Activated CD8-positive, alpha-beta T cell treated with anti-CD3 and anti-CD28 coated beads for 36 hours (primary cell): ENCODE data around the gene RPL10. TPM values are rescaled to one million over a fixed set of nuclear protein-coding genes. Genes with fewer than 3 reads are reported as not detected.

Experiments
- ATAC-seq: fragments of 200-7000 bp; cut with Tn5 transposase; one replicate; pipeline ENCODE4 v1.10.0; 2021; ENCODE audit warnings: mild to moderate bottlenecking, moderate library complexity
- CTCF ChIA-PET: fragments of 350-600 bp; sonication (Branson Sonifier 250); formaldehyde crosslinking; loops from one replicate; lab custom pipeline; 2021; ENCODE audit warnings: antibody characterized with exemption; lab: Charles Lee
- POLR2A ChIA-PET: fragments of 350-600 bp; sonication (Branson Sonifier 250); formaldehyde crosslinking; loops from one replicate; lab custom pipeline; 2021; ENCODE audit warnings: antibody characterized with exemption; lab: Charles Lee
- DNase-seq: peaks from one replicate; pipeline ENCODE4 v3.0.0-alpha.2; 2020
- H3K27ac Mint-ChIP-seq: one replicate; pipeline ENCODE4 v1.8.0; 2021; ENCODE audit warnings: mild to moderate bottlenecking, mixed read lengths
- H3K27me3 Mint-ChIP-seq: one replicate; pipeline ENCODE4 v1.8.0; 2021; ENCODE audit warnings: mixed read lengths
- H3K36me3 Mint-ChIP-seq: one replicate; pipeline ENCODE4 v1.8.0; 2021; ENCODE audit warnings: low read depth, mixed read lengths
- H3K4me1 Mint-ChIP-seq: one replicate; pipeline ENCODE4 v1.8.0; 2021; ENCODE audit warnings: low read depth, mixed read lengths
- H3K4me3 Mint-ChIP-seq: one replicate; pipeline ENCODE4 v1.8.0; 2021; ENCODE audit warnings: mild to moderate bottlenecking, moderate library complexity, mixed read lengths
- H3K9me3 Mint-ChIP-seq: one replicate; pipeline ENCODE4 v1.8.0; 2021; ENCODE audit warnings: mixed read lengths
- intact Hi-C: fragments of 100-400 bp; cut with micrococcal nuclease; formaldehyde crosslinking; loops from one replicate; pipeline ENCODE4 v1.10.0; 2022
- total RNA-seq, 2 experiments: library from RNA; stranded (reverse); gene quantifications; one replicate each; pipeline ENCODE4 v1.2.3, GENCODE V29; 2021
- TF ChIP-seq, protein P1 (sequence below): fragments of 200-600 bp; IDR thresholded peaks from one replicate; pipeline ENCODE4 v1.8.0; 2022; ENCODE audit warnings: antibody characterized with exemption, mild to moderate bottlenecking

Gene RPL10
- total RNA-seq, 2 experiments from 2014 or later = 3,574 to 3,675 TPM

- ChIA-PET CTCF (interaction anchor here (1.0 kb wide), 1 partner anchor 430 kb away, joined by 3 read pairs; no protein-coding TSS in a partner anchor), POLR2A (interaction anchor here (3.9 kb wide), 1 partner anchor 22 kb away, joined by 30 read pairs; the partner anchor contains the start of gene RPL10)
- H3K4me1 Mint-ChIP-seq = peaks cover 27% of the 10 kb centered on the region
- peak overlapping the region; percentile 91 for H3K27ac Mint-ChIP-seq
- H3K36me3 Mint-ChIP-seq = peaks cover 13% of the 10 kb centered on the region
- intact Hi-C loops = no loop called here
- no peaks in the 10 kb centered on the region for H3K9me3 Mint-ChIP-seq
- TF ChIP-seq, protein P1, sequence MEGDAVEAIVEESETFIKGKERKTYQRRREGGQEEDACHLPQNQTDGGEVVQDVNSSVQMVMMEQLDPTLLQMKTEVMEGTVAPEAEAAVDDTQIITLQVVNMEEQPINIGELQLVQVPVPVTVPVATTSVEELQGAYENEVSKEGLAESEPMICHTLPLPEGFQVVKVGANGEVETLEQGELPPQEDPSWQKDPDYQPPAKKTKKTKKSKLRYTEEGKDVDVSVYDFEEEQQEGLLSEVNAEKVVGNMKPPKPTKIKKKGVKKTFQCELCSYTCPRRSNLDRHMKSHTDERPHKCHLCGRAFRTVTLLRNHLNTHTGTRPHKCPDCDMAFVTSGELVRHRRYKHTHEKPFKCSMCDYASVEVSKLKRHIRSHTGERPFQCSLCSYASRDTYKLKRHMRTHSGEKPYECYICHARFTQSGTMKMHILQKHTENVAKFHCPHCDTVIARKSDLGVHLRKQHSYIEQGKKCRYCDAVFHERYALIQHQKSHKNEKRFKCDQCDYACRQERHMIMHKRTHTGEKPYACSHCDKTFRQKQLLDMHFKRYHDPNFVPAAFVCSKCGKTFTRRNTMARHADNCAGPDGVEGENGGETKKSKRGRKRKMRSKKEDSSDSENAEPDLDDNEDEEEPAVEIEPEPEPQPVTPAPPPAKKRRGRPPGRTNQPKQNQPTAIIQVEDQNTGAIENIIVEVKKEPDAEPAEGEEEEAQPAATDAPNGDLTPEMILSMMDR = no peak
- no peak for DNase-seq
- no peak for ATAC-seq
- H3K4me3 Mint-ChIP-seq = peak overlapping the region; percentile 72
- H3K27me3 Mint-ChIP-seq = no peaks in the 10 kb centered on the region
Observed at GRCh38 chrX:154376774-154377173, 21.4 kb upstream of the RPL10 start.

DNA sequence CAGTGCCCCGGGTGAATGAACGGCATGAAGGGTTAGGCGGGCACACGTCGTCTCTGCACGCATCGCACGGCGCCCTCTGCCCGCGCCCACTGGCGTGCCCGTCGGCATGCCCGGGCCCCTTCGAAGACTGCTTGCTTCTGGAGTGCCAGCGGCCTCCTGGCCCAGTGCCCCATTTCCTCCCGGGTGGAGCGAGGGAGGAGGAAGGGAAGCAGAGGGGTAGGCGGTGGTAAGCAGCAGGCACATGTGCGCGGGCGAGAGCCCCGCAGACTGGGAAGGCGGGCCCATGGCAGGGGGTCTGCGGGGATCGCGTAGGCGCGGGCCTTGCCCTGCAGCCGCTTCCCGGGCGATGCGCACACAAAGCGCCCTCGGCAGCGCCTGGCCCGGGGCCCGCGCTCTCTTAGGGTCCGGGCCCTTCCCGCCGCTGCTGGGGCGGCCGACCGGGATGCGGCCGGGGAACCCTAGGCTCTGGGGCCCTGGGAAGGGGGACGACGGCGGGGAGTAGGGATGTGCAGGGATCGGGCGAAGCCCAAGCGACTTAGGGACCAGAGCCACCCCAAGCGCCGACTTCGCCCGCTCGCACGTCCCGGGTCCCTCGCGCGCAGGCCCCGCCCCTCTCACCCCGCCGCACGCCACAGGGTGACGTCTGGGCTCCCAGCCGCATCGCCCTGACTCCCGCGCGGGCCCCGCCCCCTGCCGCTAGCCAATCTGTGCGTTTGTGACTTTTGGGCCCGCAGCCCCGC is 19.9 kb upstream of the RPL10 start:
- peak overlapping the region; percentile 91 for H3K27ac Mint-ChIP-seq
- ATAC-seq (no peak), DNase-seq (peak; percentile 45)
- TF ChIP-seq, protein P1 = no peak
- no peaks in the 10 kb centered on the region for H3K27me3 Mint-ChIP-seq
- H3K4me1 Mint-ChIP-seq = peaks cover 21% of the 10 kb centered on the region
- H3K9me3 Mint-ChIP-seq = no peaks in the 10 kb centered on the region
- peaks cover 13% of the 10 kb centered on the region for H3K36me3 Mint-ChIP-seq
- ChIA-PET CTCF (interaction anchor here (0.6 to 1.0 kb wide), 2 partner anchors 364 to 431 kb away, joined by 3 read pairs; no protein-coding TSS in a partner anchor), POLR2A (interaction anchor here (0.9 to 3.9 kb wide), 3 partner anchors 11 to 67 kb away, joined by 3 to 30 read pairs (median 4); partner anchors contain the start of gene RPL10)
- intact Hi-C loops = no loop called here
- peak overlapping the region; percentile 72 for H3K4me3 Mint-ChIP-seq

GRCh38 chrX:154378799-154379568 is 19.2 kb upstream of the RPL10 start, which contains the start of gene EMD:
EMD (plus strand) TSS chrX:154379295; CDS start chrX:154379485, 190 bp downstream.
- H3K27ac Mint-ChIP-seq = peak within 1 kb of the TSS; percentile 91
- intact Hi-C loops = no loop called here
- H3K4me3 Mint-ChIP-seq = peak within 1 kb of the TSS; percentile 86
- H3K27me3 Mint-ChIP-seq = no peaks in the 10 kb centered on the region
- CTCF ChIA-PET = interaction anchor here (0.6 kb wide), 1 partner anchor 365 kb away, joined by 3 read pairs; no protein-coding TSS in a partner anchor
- peak; percentile 98 for DNase-seq
- POLR2A ChIA-PET = interaction anchor here (0.7 to 3.3 kb wide), 4 partner anchors 9 to 66 kb away, joined by 3 to 23 read pairs (median 4); partner anchors contain the start of gene RPL10
- peak; percentile 86 for ATAC-seq
- no peaks in the 10 kb centered on the region for H3K9me3 Mint-ChIP-seq
- peaks cover 13% of the 10 kb centered on the region for H3K36me3 Mint-ChIP-seq
- H3K4me1 Mint-ChIP-seq = peaks cover 18% of the 10 kb centered on the region
- TF ChIP-seq, protein P1 = no peak

DNA sequence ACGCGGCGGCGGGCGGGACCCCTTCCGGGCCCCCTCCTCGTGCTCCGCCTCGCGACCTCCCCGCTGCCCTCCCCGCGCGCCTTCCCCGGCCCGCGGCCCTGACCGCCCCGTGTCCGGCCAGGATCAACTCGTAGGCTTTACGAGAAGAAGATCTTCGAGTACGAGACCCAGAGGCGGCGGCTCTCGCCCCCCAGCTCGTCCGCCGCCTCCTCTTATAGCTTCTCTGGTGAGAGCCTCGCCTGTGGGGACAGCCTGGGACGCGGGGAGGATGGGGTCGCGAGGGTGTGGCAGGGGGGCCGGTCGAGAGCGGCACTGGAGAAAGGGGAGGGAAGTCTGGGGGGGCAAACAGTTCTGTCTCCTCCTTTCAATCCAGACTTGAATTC is 18.6 kb upstream of the RPL10 start:
- TF ChIP-seq, protein P1 = no peak
- Mint-ChIP-seq H3K27me3 (no peaks in the 10 kb centered on the region), H3K36me3 (peaks cover 13% of the 10 kb centered on the region), H3K9me3 (no peaks in the 10 kb centered on the region), H3K4me1 (peaks cover 18% of the 10 kb centered on the region), H3K27ac (peak overlapping the region; percentile 91), H3K4me3 (peak overlapping the region; percentile 86)
- CTCF ChIA-PET = no interaction called here
- POLR2A ChIA-PET = interaction anchor here (0.7 to 3.3 kb wide), 5 partner anchors 9 to 66 kb away, joined by 3 to 23 read pairs (median 3); partner anchors contain the start of gene RPL10
- DNase-seq (no peak), ATAC-seq (no peak)
- intact Hi-C loops = no loop called here
